Urinary bladder (tissue), 4 donors: Measurements from ENCODE around the gene MACROD2. TPM values are rescaled to one million over a fixed set of nuclear protein-coding genes. Genes with fewer than 3 reads are reported as not detected.

Source experiments
- DNase-seq: peaks from one replicate; pipeline ENCODE4 v3.0.0-alpha.2; 2015; ENCODE audit errors: extremely low spot score
- H3K27ac ChIP-seq: one replicate; pipeline ENCODE4 v1.5.1; 2013; ENCODE audit warnings: low read depth, mild to moderate bottlenecking, moderate library complexity
- H3K36me3 ChIP-seq: one replicate; pipeline ENCODE4 v1.6.1; 2013; ENCODE audit warnings: mild to moderate bottlenecking, moderate library complexity; ENCODE audit not compliant: insufficient read depth
- H3K4me1 ChIP-seq: one replicate; pipeline ENCODE4 v1.6.1; 2013; ENCODE audit warnings: mild to moderate bottlenecking, moderate library complexity; ENCODE audit not compliant: insufficient read depth
- H3K4me3 ChIP-seq: one replicate; pipeline ENCODE4 v1.5.1; 2013; ENCODE audit warnings: low read depth, low read length
- WGBS: extraction: QIAGEN DNeasy Blood & Tissue Kit; methylation state at CpG from one replicate; pipeline ENCODE4 v1.1.7; 2013; 5-methylcytosine and 5-hydroxymethylcytosine counted together
- polyA plus RNA-seq: library from polyadenylated mRNA; stranded (reverse); fragments of 200-250 nt; gene quantifications from one replicate; pipeline ENCODE4 v1.2.3, GENCODE V29; 2013
- total RNA-seq: library from RNA; depleted of rRNA; stranded (reverse); fragments of >200 nt; gene quantifications from one replicate; pipeline ENCODE4 v1.2.3, GENCODE V29; 2014
- donor health status: healthy with polysubstance abuse.
- donor health status: healthy.

MACROD2 gene
- total and polyA plus RNA-seq, 2 donors, result 3.0 to 28.2 TPM

GRCh38 chr20:14775778-14776177 lies 780.5 kb downstream of the MACROD2 start:
- Histone ChIP-seq H3K27ac (no peak overlapping the region), H3K4me3 (no peak overlapping the region), H3K4me1 (no peaks in the 10 kb centered on the region), H3K36me3 (no peaks in the 10 kb centered on the region)
- 48% methylated on average over 2 of the region's 2 CpGs for WGBS
- no peak for DNase-seq

- 91% methylated on average over 3 of the region's 3 CpGs for WGBS
- DNase-seq, result no peak
- Histone ChIP-seq H3K4me1 (no peaks in the 10 kb centered on the region), H3K36me3 (no peaks in the 10 kb centered on the region), H3K27ac (no peak overlapping the region), H3K4me3 (no peak overlapping the region)
Measured at GRCh38 chr20:14777591-14777990, 782.3 kb downstream of the MACROD2 start.

- WGBS, result 60% methylated on average over 6 of the region's 6 CpGs
Measured at GRCh38 chr20:14778096-14778495, 782.8 kb downstream of the MACROD2 start.

GRCh38 chr20:14778875-14779274 lies 783.6 kb downstream of the MACROD2 start:
- no peaks in the 10 kb centered on the region for H3K36me3 ChIP-seq
- DNase-seq, result no peak
- no peaks in the 10 kb centered on the region for H3K4me1 ChIP-seq
- no peak overlapping the region for H3K27ac ChIP-seq
- no peak overlapping the region for H3K4me3 ChIP-seq
- WGBS, result 96% methylated on average over 3 of the region's 3 CpGs

More at GRCh38 chr20:14778096-14778495, 782.8 kb downstream of the MACROD2 start:
- Histone ChIP-seq H3K36me3 (no peaks in the 10 kb centered on the region), H3K4me1 (no peaks in the 10 kb centered on the region), H3K27ac (no peak overlapping the region), H3K4me3 (no peak overlapping the region)
- DNase-seq, result no peak

- WGBS, result 92% methylated on average over 2 of the region's 2 CpGs
- no peaks in the 10 kb centered on the region for H3K4me1 ChIP-seq
Measured at GRCh38 chr20:14780508-14780907, 785.2 kb downstream of the MACROD2 start.

GRCh38 chr20:14782731-14783130 lies 787.4 kb downstream of the MACROD2 start:
- WGBS, result 76% methylated on average over 2 of the region's 2 CpGs
- no peaks in the 10 kb centered on the region for H3K4me1 ChIP-seq
- DNase-seq, result no peak
- no peak overlapping the region for H3K27ac ChIP-seq
- no peaks in the 10 kb centered on the region for H3K36me3 ChIP-seq
- no peak overlapping the region for H3K4me3 ChIP-seq

More at GRCh38 chr20:14780508-14780907, 785.2 kb downstream of the MACROD2 start:
- no peaks in the 10 kb centered on the region for H3K36me3 ChIP-seq
- no peak overlapping the region for H3K27ac ChIP-seq
- no peak for DNase-seq
- H3K4me3 ChIP-seq, result no peak overlapping the region

GRCh38 chr20:14783766-14784165 lies 788.5 kb downstream of the MACROD2 start:
- Histone ChIP-seq H3K4me3 (no peak overlapping the region), H3K36me3 (no peaks in the 10 kb centered on the region), H3K4me1 (no peaks in the 10 kb centered on the region), H3K27ac (no peak overlapping the region)
- 97% methylated on average over 2 of the region's 2 CpGs for WGBS
- no peak for DNase-seq

- DNase-seq, result no peak
- Histone ChIP-seq H3K4me1 (no peaks in the 10 kb centered on the region), H3K4me3 (no peak overlapping the region), H3K36me3 (no peaks in the 10 kb centered on the region), H3K27ac (no peak overlapping the region)
- 91% methylated on average over 3 of the region's 3 CpGs for WGBS
Measured at GRCh38 chr20:14785065-14785743, 789.9 kb downstream of the MACROD2 start.

- no peaks in the 10 kb centered on the region for H3K4me1 ChIP-seq
- H3K27ac ChIP-seq, result no peak overlapping the region
- no peak for DNase-seq
Measured at GRCh38 chr20:14790190-14790589, 794.9 kb downstream of the MACROD2 start.

GRCh38 chr20:14790771-14791620 lies 795.7 kb downstream of the MACROD2 start:
- H3K4me3 ChIP-seq, result no peak overlapping the region
- H3K4me1 ChIP-seq, result no peaks in the 10 kb centered on the region
- WGBS, result 72% methylated on average over 10 of the region's 10 CpGs
- H3K36me3 ChIP-seq, result no peaks in the 10 kb centered on the region
- no peak for DNase-seq
- no peak overlapping the region for H3K27ac ChIP-seq

More at GRCh38 chr20:14790190-14790589, 794.9 kb downstream of the MACROD2 start:
- H3K36me3 ChIP-seq, result no peaks in the 10 kb centered on the region
- WGBS, result 93% methylated on average over 2 of the region's 2 CpGs
- H3K4me3 ChIP-seq, result no peak overlapping the region

GRCh38 chr20:14792915-14793314 lies 797.6 kb downstream of the MACROD2 start:
- no peaks in the 10 kb centered on the region for H3K36me3 ChIP-seq
- DNase-seq, result no peak
- H3K27ac ChIP-seq, result no peak overlapping the region
- H3K4me3 ChIP-seq, result no peak overlapping the region
- H3K4me1 ChIP-seq, result no peaks in the 10 kb centered on the region
- 99% methylated on average over 1 of the region's 1 CpG for WGBS

- no peak for DNase-seq
- Histone ChIP-seq H3K4me3 (no peak overlapping the region), H3K36me3 (no peaks in the 10 kb centered on the region), H3K4me1 (no peaks in the 10 kb centered on the region), H3K27ac (no peak overlapping the region)
- WGBS, result 77% methylated on average over 5 of the region's 5 CpGs
Measured at GRCh38 chr20:14799545-14800216, 804.4 kb downstream of the MACROD2 start.

- no peaks in the 10 kb centered on the region for H3K4me1 ChIP-seq
- no peak overlapping the region for H3K4me3 ChIP-seq
- H3K36me3 ChIP-seq, result no peaks in the 10 kb centered on the region
- no peak for DNase-seq
- H3K27ac ChIP-seq, result no peak overlapping the region
- WGBS, result 80% methylated on average over 7 of the region's 7 CpGs
Measured at GRCh38 chr20:14800707-14801425, 805.5 kb downstream of the MACROD2 start.
